Measurements from ENCODE around the gene OPN1MW3.
"Not testable (repeated sequence)": the region's sequence is repeated elsewhere in the genome, so short reads cannot be mapped to it uniquely, and the experiment has no call there.

OPN1MW3 gene

GRCh38 chrX:154257282-154257681, at the start of gene OPN1MW3:
OPN1MW3 (plus strand) TSS chrX:154257582; CDS start chrX:154257620, 38 bp downstream.
- not testable (repeated sequence) for DNase-seq

DNA sequence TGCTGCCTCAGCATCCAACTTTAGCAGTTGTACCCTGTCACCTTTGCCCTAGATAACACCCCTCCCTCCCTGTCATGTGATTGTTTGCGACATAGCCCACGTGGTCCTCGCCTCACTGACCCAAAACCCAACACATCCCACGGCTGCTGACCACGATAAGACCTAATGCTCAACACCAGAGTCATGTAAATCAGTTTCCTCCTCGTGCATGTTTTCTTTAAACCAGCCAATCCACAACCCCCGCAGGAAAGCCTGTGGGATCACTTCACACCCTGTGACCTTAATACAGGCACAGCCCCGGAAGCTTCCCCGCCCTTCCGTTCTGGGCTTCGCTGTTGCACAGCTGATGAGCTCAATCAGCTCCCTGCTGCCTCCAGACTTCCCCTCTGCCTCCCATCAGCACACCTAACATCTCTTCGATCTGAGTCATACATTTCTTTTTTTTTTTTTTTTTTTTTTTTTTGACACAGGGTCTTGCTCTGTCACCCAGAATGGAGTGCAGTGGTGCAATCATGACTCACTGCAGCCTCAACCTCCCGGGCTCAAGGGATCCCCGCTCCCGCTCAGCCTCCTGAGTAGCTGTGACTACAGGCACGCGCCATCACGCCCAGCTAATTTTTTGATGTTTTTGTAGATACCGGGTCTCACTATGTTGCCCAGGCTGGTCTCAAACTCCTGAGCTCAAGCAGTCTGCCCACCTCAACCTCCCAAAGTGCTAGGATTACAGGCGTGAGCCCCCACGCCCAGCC, 47.5 kb upstream of the OPN1MW3 start:
- DNase-seq = not testable (repeated sequence)

DNA sequence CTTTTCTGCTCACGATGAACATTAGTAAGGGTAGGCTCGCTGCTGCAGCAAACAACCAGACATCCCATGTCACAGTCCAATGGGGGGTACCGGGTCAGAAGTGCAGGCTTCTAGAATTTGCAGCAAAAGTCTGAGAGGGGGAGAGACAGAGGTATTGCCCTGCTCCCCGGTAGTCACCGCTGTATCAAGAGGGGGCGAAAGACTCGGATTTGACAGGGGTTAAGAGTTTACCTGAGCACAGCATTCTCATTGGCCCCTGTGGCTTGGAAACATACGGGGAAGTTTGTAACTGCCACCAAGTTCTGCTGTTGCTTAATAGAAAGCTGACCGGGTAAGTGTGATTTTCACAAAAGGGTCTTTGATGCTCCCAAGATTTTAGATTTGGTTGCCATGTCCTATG, 46.3 kb upstream of the OPN1MW3 start:
- DNase-seq = not testable (repeated sequence)

- DNase-seq = not testable (repeated sequence)
Measured at GRCh38 chrX:154211499-154211898, 45.9 kb upstream of the OPN1MW3 start.

DNA sequence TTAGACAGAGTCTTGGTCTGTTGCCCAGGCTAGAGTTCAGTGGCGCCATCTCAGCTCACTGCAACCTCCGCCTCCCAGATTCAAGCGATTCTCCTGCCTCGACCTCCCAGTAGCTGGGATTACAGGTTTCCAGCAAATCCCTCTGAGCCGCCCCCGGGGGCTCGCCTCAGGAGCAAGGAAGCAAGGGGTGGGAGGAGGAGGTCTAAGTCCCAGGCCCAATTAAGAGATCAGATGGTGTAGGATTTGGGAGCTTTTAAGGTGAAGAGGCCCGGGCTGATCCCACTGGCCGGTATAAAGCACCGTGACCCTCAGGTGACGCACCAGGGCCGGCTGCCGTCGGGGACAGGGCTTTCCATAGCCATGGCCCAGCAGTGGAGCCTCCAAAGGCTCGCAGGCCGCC, 37.9 kb upstream of the OPN1MW3 start, which contains the start of gene OPN1MW2:
Gene OPN1MW2, plus strand, starts transcription at position 301 of the 400 bp plus-strand sequence. Its CDS starts 60 bp downstream, at position 361.
- DNase-seq = not testable (repeated sequence)

DNA sequence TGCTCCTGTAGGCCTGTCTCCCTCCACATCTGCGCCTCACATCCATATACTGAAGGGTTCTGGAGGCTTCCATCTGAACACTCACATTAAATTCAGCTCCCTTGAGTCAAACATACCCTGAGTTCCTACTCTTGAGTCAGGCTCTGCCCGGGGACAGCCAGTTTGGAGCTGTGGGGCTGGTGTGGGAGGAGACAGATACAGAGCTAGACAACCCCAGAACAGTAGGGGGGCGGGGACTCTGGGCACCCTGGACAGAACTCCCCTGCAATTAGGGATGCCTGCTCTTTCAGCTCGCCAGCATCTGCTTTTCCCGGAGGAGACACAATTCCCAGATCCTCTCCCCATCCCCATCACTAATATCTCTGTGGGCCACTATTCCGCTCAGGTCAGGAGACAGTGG, 32.1 kb upstream of the OPN1MW3 start:
- not testable (repeated sequence) for DNase-seq

GRCh38 chrX:154226706-154227105, 30.7 kb upstream of the OPN1MW3 start:
- DNase-seq = not testable (repeated sequence)

GRCh38 chrX:154231443-154231842, 25.9 kb upstream of the OPN1MW3 start:
- DNase-seq = not testable (repeated sequence)

DNA sequence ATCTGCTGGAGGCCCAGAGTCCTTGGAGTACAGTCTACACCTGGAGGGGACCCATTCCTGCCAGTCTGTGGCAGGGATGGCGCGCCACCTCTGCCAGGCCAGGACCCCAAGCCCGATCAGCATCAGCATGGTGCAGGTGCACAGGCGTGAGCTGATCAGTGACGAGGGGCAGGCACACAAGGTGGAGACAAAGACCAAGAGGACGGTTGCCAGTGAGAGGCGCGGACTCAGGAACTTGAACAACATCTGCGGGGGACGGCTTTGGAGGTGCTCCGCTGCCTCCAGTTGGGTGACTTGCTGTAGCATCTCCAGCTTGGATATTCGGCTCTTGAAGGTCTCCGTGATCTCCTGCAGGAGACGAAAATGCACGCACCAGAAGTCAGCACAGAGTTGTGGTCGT, 23.8 kb upstream of the OPN1MW3 start:
- not testable (repeated sequence) for DNase-seq

DNA sequence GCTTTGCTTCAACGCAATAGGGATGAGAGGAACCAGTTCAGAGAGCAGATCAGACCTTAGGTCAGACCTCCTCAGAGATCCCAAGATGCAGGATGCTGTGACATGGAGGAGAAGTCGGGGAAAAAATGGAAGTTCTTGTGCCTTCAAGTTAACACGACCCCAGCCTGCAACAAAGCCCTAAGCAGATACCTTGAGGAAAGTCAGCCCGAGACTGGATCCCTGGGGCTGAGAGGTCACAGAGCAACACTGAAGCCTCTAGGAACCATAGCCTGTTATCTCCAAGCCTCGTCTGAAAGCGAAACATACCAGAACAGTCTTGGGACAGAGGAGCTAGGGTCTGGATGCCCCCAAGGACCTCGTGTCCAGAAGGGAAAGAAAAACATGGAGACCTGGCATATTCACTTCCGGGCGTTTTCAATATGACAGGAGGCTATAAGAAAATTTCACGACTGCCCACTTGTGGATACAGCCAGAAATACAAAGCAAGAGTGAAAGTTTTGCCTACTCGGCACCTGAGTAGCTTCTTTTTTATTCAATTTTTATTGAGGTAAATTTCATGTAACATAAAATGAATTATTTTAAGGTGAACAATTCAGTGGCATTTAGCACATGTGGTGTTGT, 18.3 kb upstream of the OPN1MW3 start:
- DNase-seq = not testable (repeated sequence)

GRCh38 chrX:154239982-154240503, 17.3 kb upstream of the OPN1MW3 start:
- not testable (repeated sequence) for DNase-seq

DNA sequence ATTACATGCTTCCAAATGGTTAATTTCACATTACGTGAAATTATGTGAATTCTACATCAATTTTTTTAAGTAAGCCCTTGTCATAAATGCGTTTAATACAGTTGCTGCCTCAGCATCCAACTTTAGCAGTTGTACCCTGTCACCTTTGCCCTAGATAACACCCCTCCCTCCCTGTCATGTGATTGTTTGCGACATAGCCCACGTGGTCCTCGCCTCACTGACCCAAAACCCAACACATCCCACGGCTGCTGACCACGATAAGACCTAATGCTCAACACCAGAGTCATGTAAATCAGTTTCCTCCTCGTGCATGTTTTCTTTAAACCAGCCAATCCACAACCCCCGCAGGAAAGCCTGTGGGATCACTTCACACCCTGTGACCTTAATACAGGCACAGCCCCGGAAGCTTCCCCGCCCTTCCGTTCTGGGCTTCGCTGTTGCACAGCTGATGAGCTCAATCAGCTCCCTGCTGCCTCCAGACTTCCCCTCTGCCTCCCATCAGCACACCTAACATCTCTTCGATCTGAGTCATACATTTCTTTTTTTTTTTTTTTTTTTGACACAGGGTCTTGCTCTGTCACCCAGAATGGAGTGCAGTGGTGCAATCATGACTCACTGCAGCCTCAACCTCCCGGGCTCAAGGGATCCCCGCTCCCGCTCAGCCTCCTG, 9.9 kb upstream of the OPN1MW3 start:
- not testable (repeated sequence) for DNase-seq

DNA sequence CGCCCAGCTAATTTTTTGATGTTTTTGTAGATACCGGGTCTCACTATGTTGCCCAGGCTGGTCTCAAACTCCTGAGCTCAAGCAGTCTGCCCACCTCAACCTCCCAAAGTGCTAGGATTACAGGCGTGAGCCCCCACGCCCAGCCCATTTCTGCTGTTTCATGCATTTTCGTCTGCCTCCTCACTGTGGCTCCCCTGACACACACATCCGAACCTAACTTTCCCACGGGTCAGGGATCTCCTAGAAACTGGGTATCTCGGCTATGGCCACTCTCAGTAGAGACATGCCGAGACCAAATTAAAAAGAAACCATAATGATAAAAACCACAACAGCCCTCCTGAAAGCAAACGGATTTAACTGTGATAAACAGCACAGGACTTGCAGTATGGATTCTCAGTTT, 9.3 kb upstream of the OPN1MW3 start:
- DNase-seq = not testable (repeated sequence)

DNA sequence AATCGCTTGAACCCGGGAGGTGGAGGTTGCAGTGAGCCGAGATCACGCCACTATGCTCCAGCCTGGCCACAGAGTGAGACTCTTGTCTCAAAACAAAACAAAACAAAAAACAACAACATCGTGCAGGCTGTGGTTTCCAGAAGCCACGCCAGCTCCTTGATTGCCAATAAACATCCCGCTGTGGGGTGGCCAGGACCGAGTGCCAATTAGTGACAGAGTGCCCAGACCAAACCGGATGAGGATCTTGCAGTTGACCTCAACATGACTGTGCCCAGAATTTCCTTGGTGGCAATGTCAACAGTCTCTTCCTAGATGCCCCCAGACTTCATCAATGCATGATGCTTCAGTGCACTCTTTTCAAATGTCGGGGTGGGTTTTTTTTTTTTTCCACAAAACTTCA, 1.3 kb downstream of the OPN1MW3 start:
- DNase-seq = not testable (repeated sequence)

- DNase-seq = not testable (repeated sequence)
Measured at GRCh38 chrX:154263072-154263471, 5.7 kb downstream of the OPN1MW3 start.

DNA sequence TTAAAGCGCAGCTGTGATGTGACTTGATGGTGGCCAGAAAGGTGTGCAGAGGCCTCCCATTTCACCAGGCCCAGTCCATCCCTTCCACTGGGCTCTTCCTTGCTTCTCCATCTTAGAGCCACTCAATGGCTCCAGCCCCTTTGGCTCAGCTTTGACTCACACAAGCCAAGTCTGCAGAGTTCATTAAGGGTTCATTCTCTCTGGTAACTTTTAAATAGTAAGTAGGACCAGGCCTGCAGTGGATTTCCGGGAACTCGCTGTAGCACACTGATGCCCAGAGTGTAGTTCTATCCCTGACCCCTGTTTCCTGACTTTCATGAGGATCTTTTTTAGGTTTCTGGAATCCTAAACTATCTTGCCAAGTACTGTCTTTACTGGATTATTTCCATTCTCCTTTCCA, 11.9 kb downstream of the OPN1MW3 start:
- DNase-seq = not testable (repeated sequence)

- DNase-seq = not testable (repeated sequence)
Measured at GRCh38 chrX:154284489-154285338, 27.3 kb downstream of the OPN1MW3 start.

DNA sequence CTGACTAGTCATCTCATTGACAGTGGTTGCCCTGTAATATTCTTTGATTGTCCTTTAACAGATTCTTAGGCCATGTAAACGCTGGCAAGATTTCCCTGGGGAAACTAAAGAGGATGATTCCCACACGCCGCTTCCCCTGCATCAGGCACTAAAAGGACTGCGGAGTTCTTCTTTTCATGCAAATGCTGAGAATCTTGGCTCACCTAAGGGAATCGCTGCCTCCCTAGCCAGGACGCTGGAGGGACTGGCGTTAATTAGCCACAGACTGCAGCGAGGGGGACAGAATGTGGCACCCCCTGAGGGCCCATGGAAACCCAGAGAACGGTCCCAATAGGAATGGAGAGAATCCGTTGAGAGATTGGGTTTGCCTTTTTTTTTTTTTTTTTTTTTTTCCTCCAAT, 29.0 kb downstream of the OPN1MW3 start:
- DNase-seq = not testable (repeated sequence)

DNA sequence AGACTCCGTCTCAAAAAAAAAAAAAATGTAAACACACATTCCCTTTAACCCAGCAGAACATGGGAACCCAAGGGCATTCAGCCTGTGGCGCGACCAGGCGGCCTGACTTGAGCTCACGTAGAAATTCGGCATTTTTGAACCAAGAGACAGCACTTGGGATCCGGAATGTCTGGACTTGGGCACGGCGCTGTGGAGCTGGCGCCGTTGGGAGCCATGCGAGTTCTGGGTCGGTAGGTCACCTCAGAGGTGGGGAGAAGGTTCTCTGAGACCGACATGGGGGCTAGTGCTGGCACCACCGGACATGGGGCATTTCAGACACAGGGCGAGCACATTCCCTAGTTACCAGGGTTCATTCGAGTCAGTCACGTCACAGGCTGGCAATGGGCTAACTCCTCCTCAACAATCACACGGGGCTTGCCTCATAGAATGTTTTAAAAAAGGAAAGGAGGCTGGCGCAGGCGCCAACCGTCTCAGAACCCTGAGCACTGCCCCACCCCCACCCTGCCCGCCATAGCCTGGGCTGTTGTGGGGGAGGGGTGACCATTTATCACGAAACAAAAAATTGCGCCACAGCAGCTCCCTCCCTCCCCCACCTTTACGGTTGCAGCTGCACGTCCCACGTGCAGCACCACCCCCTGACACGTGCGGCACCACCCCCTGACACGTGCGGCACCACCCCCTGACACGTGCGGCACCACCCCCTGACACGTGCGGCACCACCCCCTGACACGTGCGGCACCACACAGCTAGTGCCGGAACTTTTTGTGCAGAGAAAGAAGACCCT, 37.6 kb downstream of the OPN1MW3 start, which contains the start of gene TEX28:
Gene TEX28, minus strand, starts transcription at position 334 of the 784 bp plus-strand sequence. CDS start 3,007 bp downstream, outside the sequence.
- no peak for DNase-seq

- DNase-seq = no peak
Measured at GRCh38 chrX:154295664-154296310, 38.4 kb downstream of the OPN1MW3 start, which contains the start of gene TKTL1. TKTL1 (plus strand) TSS chrX:154295795; CDS start chrX:154295860, 65 bp downstream.

- DNase-seq = no peak
Measured at GRCh38 chrX:154296731-154297130, 39.3 kb downstream of the OPN1MW3 start.
